NAMALWA (cell line): ENCODE measurements around the gene TUT7.
"Not testable (repeated sequence)": the region's sequence is repeated elsewhere in the genome, so short reads cannot be mapped to it uniquely, and the experiment has no call there.

Experiments used
- DNase-seq: peaks from one replicate; pipeline ENCODE4 v3.0.0-alpha.2; 2015; ENCODE audit warnings: low spot score

TUT7 gene

GRCh38 chr9:86354011-86354817 is at the start of gene TUT7:
Gene TUT7, minus strand, starts transcription at chr9:86354410. Its CDS starts 1,211 bp downstream, at chr9:86353199.
- peak; percentile 96 for DNase-seq

GRCh38 chr9:86402591-86402990 is 48.4 kb upstream of the TUT7 start:
- no peak for DNase-seq

- DNase-seq = no peak
These were observed 42.2 kb upstream of the TUT7 start for GRCh38 chr9:86396412-86396811.

- not testable (repeated sequence) for DNase-seq
These were observed 36.0 kb upstream of the TUT7 start for GRCh38 chr9:86390184-86390583.

- no peak for DNase-seq
These were observed 35.4 kb upstream of the TUT7 start for GRCh38 chr9:86389628-86390027.

- DNase-seq = no peak
These were observed 33.2 kb upstream of the TUT7 start for GRCh38 chr9:86387376-86387775.

GRCh38 chr9:86383000-86383399 is 28.8 kb upstream of the TUT7 start:
- not testable (repeated sequence) for DNase-seq

- no peak for DNase-seq
These were observed 21.8 kb upstream of the TUT7 start for GRCh38 chr9:86376016-86376415.

- DNase-seq = no peak
These were observed 15.6 kb upstream of the TUT7 start for GRCh38 chr9:86369810-86370209.

- DNase-seq = no peak
These were observed 14.8 kb upstream of the TUT7 start for GRCh38 chr9:86368871-86369521.

GRCh38 chr9:86361176-86361575 is 7.0 kb upstream of the TUT7 start:
- no peak for DNase-seq

GRCh38 chr9:86359151-86359879 is 5.1 kb upstream of the TUT7 start:
- DNase-seq = no peak

- no peak for DNase-seq
These were observed 3.0 kb upstream of the TUT7 start for GRCh38 chr9:86356871-86357866.

GRCh38 chr9:86355814-86356213 is 1.6 kb upstream of the TUT7 start:
- DNase-seq = no peak

GRCh38 chr9:86354818-86355309 is 654 bp upstream of the TUT7 start:
- peak; percentile 53 for DNase-seq

GRCh38 chr9:86353655-86354010 is 577 bp downstream of the TUT7 start:
- peak; percentile 72 for DNase-seq

GRCh38 chr9:86352440-86353077 is 1.7 kb downstream of the TUT7 start:
- DNase-seq = peak; percentile 77

- peak; percentile 26 for DNase-seq
These were observed 2.3 kb downstream of the TUT7 start for GRCh38 chr9:86351880-86352279.

- DNase-seq = peak; percentile 83
These were observed 4.0 kb downstream of the TUT7 start for GRCh38 chr9:86350006-86350760.

GRCh38 chr9:86349271-86349670 is 4.9 kb downstream of the TUT7 start:
- no peak for DNase-seq
